ENCODE results near the gene MYOM3. TPM values are rescaled to one million over a fixed set of nuclear protein-coding genes. Genes with fewer than 3 reads are reported as not detected.
A peak's percentile ranks its signal among the peaks of the same experiment; 100 is the strongest.

MYOM3 gene
- total and polyA plus RNA-seq, 4 donors, result 0.09 to 0.55 (median 0.11) TPM

- 86 to 92% methylated on average over 6 of the region's 6 CpGs for WGBS, 2 donors
- DNase-seq (no peak), ATAC-seq (ENCODE audit: insufficient read depth, low FRiP score) (no peak)
- H3K27me3 ChIP-seq (ENCODE audit: control insufficient read depth in 3 of 3, insufficient read depth in 3 of 3, low read length in 2 of 3), result no peaks in the 10 kb centered on the region
- H3K9ac ChIP-seq (ENCODE audit: insufficient read depth in 1 of 2, low read length in 2 of 2), result no peak overlapping the region
- no peak overlapping the region for H3K27ac ChIP-seq (ENCODE audit: low read depth in 1 of 2, low read length in 1 of 2)
- no peaks in the 10 kb centered on the region for H3K9me3 ChIP-seq (ENCODE audit: control insufficient read depth in 4 of 4, insufficient read depth in 3 of 4, low read length in 3 of 4)
- no peaks in the 10 kb centered on the region for H3K36me3 ChIP-seq (ENCODE audit: control insufficient read depth in 4 of 4, insufficient read depth in 4 of 4, low read length in 4 of 4)
- TF ChIP-seq CTCF (IDR thresholded peaks at IDR 0.05; ENCODE audit: control extremely low read depth, extremely low read depth), result no peak
- H3K4me3 ChIP-seq, result no peak overlapping the region
- no peaks in the 10 kb centered on the region for H3K4me1 ChIP-seq (ENCODE audit: control insufficient read depth in 5 of 5, insufficient read depth in 5 of 5, low read length in 5 of 5)
Measured at GRCh38 chr1:24081190-24081589, 30.7 kb downstream of the MYOM3 start.

- no peak for DNase-seq
- WGBS, 2 donors, result 67 to 70% methylated on average over 10 of the region's 10 CpGs
- H3K27ac ChIP-seq (ENCODE audit: low read depth in 1 of 2, low read length in 1 of 2), result no peak overlapping the region
- no peak overlapping the region for H3K9ac ChIP-seq (ENCODE audit: insufficient read depth in 1 of 2, low read length in 2 of 2)
- H3K27me3 ChIP-seq (ENCODE audit: control insufficient read depth in 3 of 3, insufficient read depth in 3 of 3, low read length in 2 of 3), result no peaks in the 10 kb centered on the region
- no peaks in the 10 kb centered on the region for H3K9me3 ChIP-seq (ENCODE audit: control insufficient read depth in 4 of 4, insufficient read depth in 3 of 4, low read length in 3 of 4)
- no peak for TF ChIP-seq CTCF (IDR thresholded peaks at IDR 0.05; ENCODE audit: control extremely low read depth, extremely low read depth)
- no peaks in the 10 kb centered on the region for H3K36me3 ChIP-seq (ENCODE audit: control insufficient read depth in 4 of 4, insufficient read depth in 4 of 4, low read length in 4 of 4)
- H3K4me1 ChIP-seq (ENCODE audit: control insufficient read depth in 5 of 5, insufficient read depth in 5 of 5, low read length in 5 of 5), result no peaks in the 10 kb centered on the region
- no peak overlapping the region for H3K4me3 ChIP-seq
- ATAC-seq (ENCODE audit: insufficient read depth, low FRiP score), result no peak
Measured at GRCh38 chr1:24080131-24080530, 31.8 kb downstream of the MYOM3 start.

- H3K27me3 ChIP-seq (ENCODE audit: control insufficient read depth in 3 of 3, insufficient read depth in 3 of 3, low read length in 2 of 3), result no peaks in the 10 kb centered on the region
- H3K9ac ChIP-seq (ENCODE audit: insufficient read depth in 1 of 2, low read length in 2 of 2), result no peak overlapping the region
- no peaks in the 10 kb centered on the region for H3K36me3 ChIP-seq (ENCODE audit: control insufficient read depth in 4 of 4, insufficient read depth in 4 of 4, low read length in 4 of 4)
- ATAC-seq (ENCODE audit: insufficient read depth, low FRiP score) (no peak), DNase-seq (no peak)
- WGBS, 2 donors, result 87 to 90% methylated on average over 16 of the region's 16 CpGs
- no peak overlapping the region for H3K4me3 ChIP-seq
- H3K9me3 ChIP-seq (ENCODE audit: control insufficient read depth in 4 of 4, insufficient read depth in 3 of 4, low read length in 3 of 4), result no peaks in the 10 kb centered on the region
- peak overlapping the region in 1 of 2 donors; percentile 50 for H3K27ac ChIP-seq (ENCODE audit: low read depth in 1 of 2, low read length in 1 of 2)
- TF ChIP-seq CTCF (IDR thresholded peaks at IDR 0.05; ENCODE audit: control extremely low read depth, extremely low read depth), result no peak
- H3K4me1 ChIP-seq (ENCODE audit: control insufficient read depth in 5 of 5, insufficient read depth in 5 of 5, low read length in 5 of 5), result no peaks in the 10 kb centered on the region
Measured at GRCh38 chr1:24077278-24077978, 34.5 kb downstream of the MYOM3 start.

GRCh38 chr1:24075946-24076345 lies 36.0 kb downstream of the MYOM3 start:
- TF ChIP-seq CTCF (IDR thresholded peaks at IDR 0.05; ENCODE audit: control extremely low read depth, extremely low read depth), result no peak
- no peak overlapping the region for H3K9ac ChIP-seq (ENCODE audit: insufficient read depth in 1 of 2, low read length in 2 of 2)
- H3K36me3 ChIP-seq (ENCODE audit: control insufficient read depth in 4 of 4, insufficient read depth in 4 of 4, low read length in 4 of 4), result no peaks in the 10 kb centered on the region
- DNase-seq, result no peak
- no peak overlapping the region for H3K4me3 ChIP-seq
- no peak for ATAC-seq (ENCODE audit: insufficient read depth, low FRiP score)
- H3K27ac ChIP-seq (ENCODE audit: low read depth in 1 of 2, low read length in 1 of 2), result no peak overlapping the region
- H3K27me3 ChIP-seq (ENCODE audit: control insufficient read depth in 3 of 3, insufficient read depth in 3 of 3, low read length in 2 of 3), result no peaks in the 10 kb centered on the region
- H3K9me3 ChIP-seq (ENCODE audit: control insufficient read depth in 4 of 4, insufficient read depth in 3 of 4, low read length in 3 of 4), result no peaks in the 10 kb centered on the region
- 90 to 95% methylated on average over 8 of the region's 8 CpGs for WGBS, 2 donors
- no peaks in the 10 kb centered on the region for H3K4me1 ChIP-seq (ENCODE audit: control insufficient read depth in 5 of 5, insufficient read depth in 5 of 5, low read length in 5 of 5)
